Melanocyte of skin (primary cell): ENCODE results near the gene LCMT2. TPM values are rescaled to one million over a fixed set of nuclear protein-coding genes. Genes with fewer than 3 reads are reported as not detected.

Experiments used
- total RNA-seq, 2 donors: library from RNA; depleted of rRNA; stranded (reverse); fragments of >200 nt; gene quantifications; 2 replicates each; pipeline ENCODE4 v1.2.3, GENCODE V29; 2012

Gene LCMT2, protein sequence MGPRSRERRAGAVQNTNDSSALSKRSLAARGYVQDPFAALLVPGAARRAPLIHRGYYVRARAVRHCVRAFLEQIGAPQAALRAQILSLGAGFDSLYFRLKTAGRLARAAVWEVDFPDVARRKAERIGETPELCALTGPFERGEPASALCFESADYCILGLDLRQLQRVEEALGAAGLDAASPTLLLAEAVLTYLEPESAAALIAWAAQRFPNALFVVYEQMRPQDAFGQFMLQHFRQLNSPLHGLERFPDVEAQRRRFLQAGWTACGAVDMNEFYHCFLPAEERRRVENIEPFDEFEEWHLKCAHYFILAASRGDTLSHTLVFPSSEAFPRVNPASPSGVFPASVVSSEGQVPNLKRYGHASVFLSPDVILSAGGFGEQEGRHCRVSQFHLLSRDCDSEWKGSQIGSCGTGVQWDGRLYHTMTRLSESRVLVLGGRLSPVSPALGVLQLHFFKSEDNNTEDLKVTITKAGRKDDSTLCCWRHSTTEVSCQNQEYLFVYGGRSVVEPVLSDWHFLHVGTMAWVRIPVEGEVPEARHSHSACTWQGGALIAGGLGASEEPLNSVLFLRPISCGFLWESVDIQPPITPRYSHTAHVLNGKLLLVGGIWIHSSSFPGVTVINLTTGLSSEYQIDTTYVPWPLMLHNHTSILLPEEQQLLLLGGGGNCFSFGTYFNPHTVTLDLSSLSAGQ
- 10 to 100 TPM in 1 of 2 donors, 1 to 10 TPM in 1; 5.5 to 10.3 TPM for total RNA-seq

GRCh38 chr15:43329960-43330779 lies at the start of gene LCMT2:
LCMT2 (minus strand) TSS chr15:43330573; CDS start chr15:43330489, 84 bp downstream.

DNA sequence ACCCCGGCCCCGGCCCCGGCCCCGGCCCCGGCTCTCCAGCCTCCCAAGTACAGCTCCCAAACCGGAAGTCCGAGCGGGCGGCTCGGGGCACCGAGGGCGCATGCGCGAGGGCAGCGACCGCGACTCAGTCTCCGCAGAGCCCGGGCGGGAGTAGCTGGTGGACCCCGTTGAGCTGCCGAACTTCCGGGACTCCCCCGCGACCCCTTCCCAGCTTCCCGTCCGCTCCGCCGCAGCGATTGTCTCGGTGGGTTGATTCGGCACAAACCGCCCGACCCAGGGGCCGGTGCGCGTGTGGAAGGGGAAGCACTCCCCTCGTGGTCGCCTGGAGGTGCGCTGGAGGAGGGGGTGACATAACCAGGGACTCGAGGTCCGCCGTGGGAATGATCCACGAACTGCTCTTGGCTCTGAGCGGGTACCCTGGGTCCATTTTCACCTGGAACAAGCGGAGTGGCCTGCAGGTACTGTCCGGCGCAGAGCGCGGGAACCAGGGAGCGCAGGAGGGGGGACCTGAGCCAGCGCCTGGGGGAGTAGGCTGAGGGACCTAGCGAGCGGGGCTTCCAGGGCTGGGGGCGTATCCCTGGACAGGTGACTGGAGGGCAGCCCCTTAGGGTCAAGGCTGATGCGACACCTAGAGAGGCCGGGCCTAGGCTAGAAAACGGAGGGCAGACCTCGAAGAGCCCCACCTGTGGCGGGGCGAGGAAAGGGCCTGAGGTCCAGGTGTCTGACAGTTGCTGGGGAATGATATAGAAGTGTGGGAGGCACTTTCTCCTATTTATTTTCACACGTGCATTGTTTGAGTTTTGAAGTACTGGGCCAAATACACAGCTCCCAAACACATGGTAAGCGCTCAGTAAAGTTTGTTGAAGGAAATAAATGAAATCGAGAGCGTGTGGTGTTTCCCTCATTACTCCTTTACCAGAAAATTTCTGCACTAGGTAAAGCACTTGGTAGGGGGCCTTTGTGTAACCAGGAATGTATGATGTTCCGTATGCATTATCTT lies 40.9 kb upstream of the LCMT2 start, which contains the start of the genes TUBGCP4 and ZSCAN29:
Gene TUBGCP4, plus strand, starts transcription at position 127 of the 1,000 bp plus-strand sequence. Its CDS starts 254 bp downstream, at position 381.
Gene ZSCAN29, minus strand, starts transcription at position 69 of the 1,000 bp plus-strand sequence. CDS start 1,130 bp downstream, outside the sequence.

DNA sequence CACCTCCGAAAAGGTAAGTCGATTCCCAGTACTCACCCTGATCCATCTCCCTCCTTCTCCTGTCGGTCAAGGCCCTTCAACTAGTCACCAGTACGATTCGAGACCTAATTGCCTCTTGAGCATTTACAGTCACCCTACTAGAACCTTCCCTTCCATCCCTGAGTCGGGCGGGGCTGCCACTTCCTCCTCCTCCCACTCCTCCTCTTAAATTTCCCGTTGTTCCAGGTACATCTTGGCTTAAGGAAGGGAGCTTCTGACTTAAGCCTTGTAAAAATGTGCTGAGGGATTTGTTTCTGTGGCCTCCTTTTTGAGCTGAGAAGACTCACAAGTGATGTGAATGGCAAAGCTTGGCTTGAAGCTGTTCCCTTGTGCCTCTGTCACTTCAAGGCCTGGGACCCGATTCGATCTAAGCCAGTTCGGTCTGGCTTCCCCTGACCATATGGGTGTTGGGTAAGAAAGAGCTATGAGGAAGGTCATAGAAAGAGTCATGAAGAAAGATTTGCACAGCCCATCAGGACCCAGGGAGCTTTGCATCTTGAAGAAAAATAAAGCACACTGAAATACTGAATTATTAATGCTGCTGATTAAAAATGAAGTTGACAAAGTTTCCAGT lies 28.1 kb downstream of the LCMT2 start, which contains the start of gene TGM7:
Gene TGM7, minus strand, starts transcription at position 51 of the 613 bp plus-strand sequence.

Other genes with a start within 250 kb of the LCMT2 start
- gene UBR1, start 224.5 kb downstream of the LCMT2 start, total RNA-seq = 10 to 100 TPM; 32.3 to 37.6 TPM
- gene TMEM62, start 197.0 kb downstream of the LCMT2 start, total RNA-seq = 10 to 100 TPM; 28.9 to 33.6 TPM
- gene CCNDBP1, start 145.2 kb downstream of the LCMT2 start, total RNA-seq = 10 to 100 TPM; 72.3 to 93.6 TPM
- gene EPB42, start 109.6 kb downstream of the LCMT2 start, total RNA-seq = not detected
- gene TGM5, start 63.6 kb downstream of the LCMT2 start, total RNA-seq = not detected
- not detected for gene TGM7, start 28.3 kb downstream of the LCMT2 start, total RNA-seq
- gene ZSCAN29, start 40.5 kb upstream of the LCMT2 start, total RNA-seq = 10 to 100 TPM; 32.6 to 37.9 TPM
- gene TUBGCP4, start 40.5 kb upstream of the LCMT2 start, total RNA-seq = 10 to 100 TPM; 12.4 to 20.0 TPM
- gene TP53BP1, start 162.6 kb upstream of the LCMT2 start, total RNA-seq = 10 to 100 TPM; 43.0 to 43.6 TPM
- gene MAP1A, start 187.0 kb upstream of the LCMT2 start, total RNA-seq = 1 to 10 TPM; 2.3 to 4.8 TPM